Measurements from ENCODE around the gene PSAPL1. TPM values are rescaled to one million over a fixed set of nuclear protein-coding genes. Genes with fewer than 3 reads are reported as not detected.

Gene PSAPL1
- total and polyA plus RNA-seq, 4 donors = not detected

- WGBS = 95% methylated on average over 6 of the region's 6 CpGs
- no peak for TF ChIP-seq SP1 (IDR thresholded peaks at IDR 0.05)
- TF ChIP-seq, protein P1, sequence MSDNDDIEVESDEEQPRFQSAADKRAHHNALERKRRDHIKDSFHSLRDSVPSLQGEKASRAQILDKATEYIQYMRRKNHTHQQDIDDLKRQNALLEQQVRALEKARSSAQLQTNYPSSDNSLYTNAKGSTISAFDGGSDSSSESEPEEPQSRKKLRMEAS (IDR thresholded peaks at IDR 0.05) = no peak
- TF ChIP-seq TAF1 (conservative IDR thresholded peaks at IDR 0.05) = no peak
- no peak for TF ChIP-seq GABPA (IDR thresholded peaks at IDR 0.05 in 1 of 2, conservative IDR thresholded peaks at IDR 0.05 in 1 of 2)
- TF ChIP-seq EGR1 (IDR thresholded peaks at IDR 0.05; ENCODE audit: low read depth in 2 of 2) = no peak
- no peak for TF ChIP-seq JUND (IDR thresholded peaks at IDR 0.05)
- no peak for TF ChIP-seq YY1 (IDR thresholded peaks at IDR 0.05)
- TF ChIP-seq, protein P2, sequence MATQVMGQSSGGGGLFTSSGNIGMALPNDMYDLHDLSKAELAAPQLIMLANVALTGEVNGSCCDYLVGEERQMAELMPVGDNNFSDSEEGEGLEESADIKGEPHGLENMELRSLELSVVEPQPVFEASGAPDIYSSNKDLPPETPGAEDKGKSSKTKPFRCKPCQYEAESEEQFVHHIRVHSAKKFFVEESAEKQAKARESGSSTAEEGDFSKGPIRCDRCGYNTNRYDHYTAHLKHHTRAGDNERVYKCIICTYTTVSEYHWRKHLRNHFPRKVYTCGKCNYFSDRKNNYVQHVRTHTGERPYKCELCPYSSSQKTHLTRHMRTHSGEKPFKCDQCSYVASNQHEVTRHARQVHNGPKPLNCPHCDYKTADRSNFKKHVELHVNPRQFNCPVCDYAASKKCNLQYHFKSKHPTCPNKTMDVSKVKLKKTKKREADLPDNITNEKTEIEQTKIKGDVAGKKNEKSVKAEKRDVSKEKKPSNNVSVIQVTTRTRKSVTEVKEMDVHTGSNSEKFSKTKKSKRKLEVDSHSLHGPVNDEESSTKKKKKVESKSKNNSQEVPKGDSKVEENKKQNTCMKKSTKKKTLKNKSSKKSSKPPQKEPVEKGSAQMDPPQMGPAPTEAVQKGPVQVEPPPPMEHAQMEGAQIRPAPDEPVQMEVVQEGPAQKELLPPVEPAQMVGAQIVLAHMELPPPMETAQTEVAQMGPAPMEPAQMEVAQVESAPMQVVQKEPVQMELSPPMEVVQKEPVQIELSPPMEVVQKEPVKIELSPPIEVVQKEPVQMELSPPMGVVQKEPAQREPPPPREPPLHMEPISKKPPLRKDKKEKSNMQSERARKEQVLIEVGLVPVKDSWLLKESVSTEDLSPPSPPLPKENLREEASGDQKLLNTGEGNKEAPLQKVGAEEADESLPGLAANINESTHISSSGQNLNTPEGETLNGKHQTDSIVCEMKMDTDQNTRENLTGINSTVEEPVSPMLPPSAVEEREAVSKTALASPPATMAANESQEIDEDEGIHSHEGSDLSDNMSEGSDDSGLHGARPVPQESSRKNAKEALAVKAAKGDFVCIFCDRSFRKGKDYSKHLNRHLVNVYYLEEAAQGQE (IDR thresholded peaks at IDR 0.05) = no peak
- TF ChIP-seq FOXA1 (IDR thresholded peaks at IDR 0.05) = no peak
- TF ChIP-seq, protein P3, sequence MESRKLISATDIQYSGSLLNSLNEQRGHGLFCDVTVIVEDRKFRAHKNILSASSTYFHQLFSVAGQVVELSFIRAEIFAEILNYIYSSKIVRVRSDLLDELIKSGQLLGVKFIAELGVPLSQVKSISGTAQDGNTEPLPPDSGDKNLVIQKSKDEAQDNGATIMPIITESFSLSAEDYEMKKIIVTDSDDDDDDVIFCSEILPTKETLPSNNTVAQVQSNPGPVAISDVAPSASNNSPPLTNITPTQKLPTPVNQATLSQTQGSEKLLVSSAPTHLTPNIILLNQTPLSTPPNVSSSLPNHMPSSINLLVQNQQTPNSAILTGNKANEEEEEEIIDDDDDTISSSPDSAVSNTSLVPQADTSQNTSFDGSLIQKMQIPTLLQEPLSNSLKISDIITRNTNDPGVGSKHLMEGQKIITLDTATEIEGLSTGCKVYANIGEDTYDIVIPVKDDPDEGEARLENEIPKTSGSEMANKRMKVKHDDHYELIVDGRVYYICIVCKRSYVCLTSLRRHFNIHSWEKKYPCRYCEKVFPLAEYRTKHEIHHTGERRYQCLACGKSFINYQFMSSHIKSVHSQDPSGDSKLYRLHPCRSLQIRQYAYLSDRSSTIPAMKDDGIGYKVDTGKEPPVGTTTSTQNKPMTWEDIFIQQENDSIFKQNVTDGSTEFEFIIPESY (IDR thresholded peaks at IDR 0.05) = no peak
- TF ChIP-seq RAD21 (IDR thresholded peaks at IDR 0.05) = no peak
- no peak for TF ChIP-seq FOXA2 (IDR thresholded peaks at IDR 0.05)
- no peak for TF ChIP-seq CTCF (IDR thresholded peaks at IDR 0.05; ENCODE audit: low read depth, low read length, missing input control)
- TF ChIP-seq, protein P4, sequence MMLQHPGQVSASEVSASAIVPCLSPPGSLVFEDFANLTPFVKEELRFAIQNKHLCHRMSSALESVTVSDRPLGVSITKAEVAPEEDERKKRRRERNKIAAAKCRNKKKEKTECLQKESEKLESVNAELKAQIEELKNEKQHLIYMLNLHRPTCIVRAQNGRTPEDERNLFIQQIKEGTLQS (IDR thresholded peaks at IDR 0.05) = no peak
- TF ChIP-seq HNF4A (conservative IDR thresholded peaks at IDR 0.05) = no peak
- TF ChIP-seq RXRA (IDR thresholded peaks at IDR 0.05) = no peak
- no peak for TF ChIP-seq HNF4G (IDR thresholded peaks at IDR 0.05)
- TF ChIP-seq NR2F2 (IDR thresholded peaks at IDR 0.05) = no peak
- H3K36me3 ChIP-seq (ENCODE audit: control insufficient read depth in 4 of 4, insufficient read depth in 3 of 4, low read depth in 1 of 4, low read length in 3 of 4) = no peaks in the 10 kb centered on the region
- no peaks in the 10 kb centered on the region for H3K27me3 ChIP-seq (ENCODE audit: control insufficient read depth in 4 of 4, insufficient read depth in 4 of 4, low read length in 3 of 4)
- DNase-seq (ENCODE audit: low spot score) = peak; percentile 27
- no peak overlapping the region for H3K27ac ChIP-seq (ENCODE audit: low read depth in 1 of 2, low read length in 2 of 2)
- no peak overlapping the region for H3K9ac ChIP-seq (ENCODE audit: low read depth in 1 of 2, low read length in 2 of 2)
- H3K9me3 ChIP-seq (ENCODE audit: control insufficient read depth in 4 of 4, low read length in 3 of 4) = no peaks in the 10 kb centered on the region
- H3K4me3 ChIP-seq (ENCODE audit: low read depth in 1 of 3, low read length in 3 of 3) = no peak overlapping the region
- no peaks in the 10 kb centered on the region for H3K4me1 ChIP-seq (ENCODE audit: control insufficient read depth in 4 of 4, insufficient read depth in 4 of 4, low read length in 3 of 4)
Measured at GRCh38 chr4:7387925-7388324, 46.8 kb downstream of the PSAPL1 start.

Data from liver (tissue), 9 donors.